Endothelial cell of umbilical vein (primary cell): ENCODE results near the gene MAEL. TPM values are rescaled to one million over a fixed set of nuclear protein-coding genes. Genes with fewer than 3 reads are reported as not detected.

ENCODE experiments used
- BruUV-seq: library from RNA; stranded (reverse); fragments of 400-500 nt; replicated peaks from 2 replicates; lab custom pipeline; 2021; lab: Mats Ljungman, UMichigan
- CTCF ChIA-PET: fragments of 300-600, 350-600 bp; sonication (Branson Sonifier 250); formaldehyde crosslinking; loops from one replicate; lab custom pipeline; 2021; ENCODE audit warnings: antibody characterized with exemption, inconsistent platforms; lab: Charles Lee
- POLR2A ChIA-PET: fragments of 300-600, 350-600 bp; sonication (Branson Sonifier 250); formaldehyde crosslinking; loops from one replicate; lab custom pipeline; 2021; ENCODE audit warnings: antibody characterized with exemption, inconsistent platforms; lab: Charles Lee
- DNase-seq: peaks from one replicate; pipeline ENCODE4 v3.0.0-alpha.2; 2011; ENCODE audit warnings: low read depth, low spot score
- FAIRE-seq: peaks from 2 replicates; lab custom pipeline; 2011; peaks lifted over from hg19 to GRCh38; lab: Jason Lieb, UNC
- H2AFZ ChIP-seq: 2 replicates; pipeline ENCODE4 v1.6.0; 2012; ENCODE audit warnings: low read depth, low read length, control low read depth, inconsistent platforms
- H3K27ac ChIP-seq: 2 replicates; pipeline ENCODE4 v1.5.1; 2011; ENCODE audit warnings: low read depth, mild to moderate bottlenecking, control low read depth, low read length, moderate library complexity; ENCODE audit not compliant: insufficient read depth
- H3K27me3 ChIP-seq, 2 experiments: 2 replicates each; pipeline versions ENCODE4 v1.6.0 to v1.6.1; 2011; ENCODE audit warnings: low read length in 2 of 2, mixed read lengths in 1 of 2; ENCODE audit not compliant: control insufficient read depth in 2 of 2, insufficient read depth in 2 of 2
- H3K36me3 ChIP-seq, 2 experiments: 2 replicates in 1 of 2; 3 replicates in 1 of 2; pipeline ENCODE4 v1.5.1; 2011; ENCODE audit warnings: low read length in 2 of 2, mild to moderate bottlenecking in 1 of 2, moderate library complexity in 1 of 2; ENCODE audit not compliant: control insufficient read depth in 2 of 2, insufficient read depth in 2 of 2; ENCODE audit errors: extremely low read depth in 1 of 2
- H3K4me1 ChIP-seq: 3 replicates; pipeline ENCODE4 v1.5.1; 2011; ENCODE audit warnings: mild to moderate bottlenecking, low read length; ENCODE audit not compliant: control insufficient read depth, insufficient read depth; ENCODE audit errors: extremely low read depth
- H3K4me2 ChIP-seq: 2 replicates; pipeline ENCODE4 v1.6.1; 2011; ENCODE audit warnings: low read length, control low read depth, mixed read lengths; ENCODE audit not compliant: insufficient read depth
- H3K4me3 ChIP-seq, 3 experiments: fragments of 200-600 bp in 1 of 3; sonication (generic), shearing (Covaris generic) in 1 of 3; replicated peaks in 1 of 3; 2 replicates each; pipeline ENCODE4 v1.5.1; 2011 to 2016; ENCODE audit warnings: control low read depth in 3 of 3, low read length in 3 of 3, mild to moderate bottlenecking in 2 of 3, inconsistent platforms in 1 of 3, low read depth in 1 of 3, moderate library complexity in 1 of 3; ENCODE audit not compliant: insufficient read depth in 1 of 3
- H3K79me2 ChIP-seq: 2 replicates; pipeline ENCODE4 v1.6.0; 2012; ENCODE audit warnings: low read length, inconsistent platforms; ENCODE audit not compliant: control insufficient read depth, insufficient read depth
- H3K9ac ChIP-seq: replicated peaks from 2 replicates; pipeline ENCODE3; 2011; ENCODE audit warnings: low read length, control low read depth; ENCODE audit not compliant: insufficient read depth; ENCODE audit errors: extremely low read depth
- H3K9me1 ChIP-seq: replicated peaks from 3 replicates; pipeline ENCODE4 v1.6.0; 2011; ENCODE audit warnings: mild to moderate bottlenecking, low read length; ENCODE audit not compliant: control insufficient read depth, insufficient read depth; ENCODE audit errors: extremely low read depth
- H3K9me3 ChIP-seq: replicated peaks from 2 replicates; pipeline ENCODE4 v1.5.1; 2012; ENCODE audit warnings: low read length, inconsistent platforms; ENCODE audit not compliant: control insufficient read depth, insufficient read depth
- H4K20me1 ChIP-seq: replicated peaks from 2 replicates; pipeline ENCODE3; 2011; ENCODE audit warnings: mild to moderate bottlenecking, low read length; ENCODE audit not compliant: control insufficient read depth, insufficient read depth; ENCODE audit errors: extremely low read depth
- EZH2 ChIP-seq: IDR thresholded peaks from 2 replicates; pipeline ENCODE4 v1.6.1; 2012; ENCODE audit warnings: borderline replicate concordance, low read depth, mild to moderate bottlenecking, moderate library complexity, low read length, inconsistent platforms; ENCODE audit not compliant: severe bottlenecking
- FOS ChIP-seq: IDR thresholded peaks from 2 replicates; pipeline ENCODE4 v1.6.1; 2011; ENCODE audit warnings: mild to moderate bottlenecking, low read length, moderate library complexity, borderline replicate concordance; ENCODE audit not compliant: insufficient read depth
- GATA2 ChIP-seq: IDR thresholded peaks from 2 replicates; pipeline ENCODE4 v1.7.0; 2011; ENCODE audit warnings: low read depth, mild to moderate bottlenecking, moderate library complexity, mixed read lengths, low read length; ENCODE audit not compliant: insufficient read length, insufficient read depth
- JUN ChIP-seq: IDR thresholded peaks from 2 replicates; pipeline ENCODE4 v1.6.1; 2011; ENCODE audit warnings: borderline replicate concordance, low read depth; ENCODE audit not compliant: insufficient read length, insufficient read depth
- MYC ChIP-seq: IDR thresholded peaks from one replicate; pipeline ENCODE4 v1.6.1; 2011; ENCODE audit warnings: mild to moderate bottlenecking, low read depth, low read length
- POLR2A ChIP-seq: IDR thresholded peaks from 2 replicates; pipeline ENCODE4 v1.6.1; 2012; ENCODE audit warnings: low read depth, mild to moderate bottlenecking, control low read depth, low read length
- POLR2AphosphoS5 ChIP-seq: IDR thresholded peaks from 2 replicates; pipeline ENCODE4 v1.6.1; 2012; ENCODE audit warnings: low read depth, mild to moderate bottlenecking, control low read depth, low read length, moderate library complexity; ENCODE audit not compliant: insufficient read depth
- dilution Hi-C: fragments of 300-500 bp; cut with MboI; formaldehyde crosslinking; loops from one replicate; pipeline ENCODE4 v1.15.0; 2019; ENCODE audit warnings: low sequenced_read_pairs; ENCODE audit not compliant: extremely low pct_ligation_motif_present
- intact Hi-C: fragments of 100-400 bp; cut with micrococcal nuclease; formaldehyde crosslinking; loops from one replicate; pipeline ENCODE4 v1.10.0; 2022
- polyA plus RNA-seq, 4 experiments: library from polyadenylated mRNA; depleted of rRNA in 3 of 4; stranded (reverse) in 3 of 4; unstranded in 1 of 4; fragments of >200 nt; gene quantifications; 2 replicates each; pipeline versions ENCODE4 v1.2.1 to v1.2.3, GENCODE V29; 2011 to 2012; ENCODE audit warnings: missing spikeins in 1 of 4
- total RNA-seq: library from RNA; stranded (reverse); gene quantifications from 2 replicates; pipeline ENCODE4 v1.2.3, GENCODE V29; 2021
- TF ChIP-seq, protein P1 (sequence below): IDR thresholded peaks from 2 replicates; pipeline ENCODE4 v1.6.1; 2011; ENCODE audit not compliant: insufficient read depth, insufficient read length
- TF ChIP-seq, protein P2 (sequence below), 2 donors: IDR thresholded peaks; 1 replicate in 1 of 2; 2 replicates in 1 of 2; pipeline ENCODE4 v1.5.1; 2011; ENCODE audit warnings: low read length in 2 of 2, mild to moderate bottlenecking in 2 of 2, moderate library complexity in 2 of 2, control low read depth in 1 of 2, inconsistent platforms in 1 of 2, low read depth in 1 of 2; ENCODE audit not compliant: insufficient read depth in 1 of 2; ENCODE audit errors: extremely low read depth in 1 of 2

Gene MAEL
- total and polyA plus RNA-seq, 2 donors (not counting 3 experiments of a cell fraction or from before 2014, with no cell fraction given) = 0.04 TPM; not detected in 1

DNA sequence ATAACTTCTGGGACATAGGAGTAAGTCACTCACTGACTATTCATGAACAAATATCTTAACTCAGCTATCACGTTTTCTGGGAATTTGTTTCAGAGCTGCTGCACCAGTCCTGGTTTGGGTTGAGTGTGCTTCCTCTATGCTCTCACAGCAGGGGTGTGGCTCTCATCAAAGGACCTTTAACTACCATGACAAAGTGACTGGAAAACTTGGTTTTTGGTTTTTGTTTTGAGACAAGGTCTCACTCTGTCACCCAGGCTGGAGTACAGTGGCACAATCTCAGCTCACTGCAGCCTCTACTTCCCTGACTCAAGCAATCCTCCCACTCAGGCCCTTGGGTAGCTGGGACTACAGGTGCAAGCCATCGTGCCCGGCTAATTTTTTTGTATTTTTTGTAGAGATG, 17.8 kb upstream of the MAEL start:
- ChIA-PET CTCF (no interaction called here), POLR2A (no interaction called here)
- Histone ChIP-seq H3K79me2 (no peaks in the 10 kb centered on the region), H3K36me3 (no peaks in the 10 kb centered on the region), H3K9ac (no peak overlapping the region), H3K9me3 (no peaks in the 10 kb centered on the region), H4K20me1 (no peaks in the 10 kb centered on the region), H2AFZ (no peak overlapping the region), H3K27ac (no peak overlapping the region), H3K27me3 (peaks cover 22 to 23% of the 10 kb centered on the region in 2 experiments), H3K4me2 (no peak overlapping the region), H3K4me1 (peaks cover 5% of the 10 kb centered on the region), H3K9me1 (no peaks in the 10 kb centered on the region), H3K4me3 (no peak overlapping the region)
- intact Hi-C loops (no loop called here), dilution Hi-C loops (no loop called here)
- no peak for TF ChIP-seq POLR2AphosphoS5
- no TSS peak for BruUV-seq
- DNase-seq (no peak), FAIRE-seq (no peak)

- TF ChIP-seq JUN (no peak), EZH2 (no peak), MYC (no peak), GATA2 (no peak), FOS (no peak), POLR2AphosphoS5 (no peak), POLR2A (no peak)
- TF ChIP-seq, protein P1, sequence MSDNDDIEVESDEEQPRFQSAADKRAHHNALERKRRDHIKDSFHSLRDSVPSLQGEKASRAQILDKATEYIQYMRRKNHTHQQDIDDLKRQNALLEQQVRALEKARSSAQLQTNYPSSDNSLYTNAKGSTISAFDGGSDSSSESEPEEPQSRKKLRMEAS = no peak
- TF ChIP-seq, protein P2, sequence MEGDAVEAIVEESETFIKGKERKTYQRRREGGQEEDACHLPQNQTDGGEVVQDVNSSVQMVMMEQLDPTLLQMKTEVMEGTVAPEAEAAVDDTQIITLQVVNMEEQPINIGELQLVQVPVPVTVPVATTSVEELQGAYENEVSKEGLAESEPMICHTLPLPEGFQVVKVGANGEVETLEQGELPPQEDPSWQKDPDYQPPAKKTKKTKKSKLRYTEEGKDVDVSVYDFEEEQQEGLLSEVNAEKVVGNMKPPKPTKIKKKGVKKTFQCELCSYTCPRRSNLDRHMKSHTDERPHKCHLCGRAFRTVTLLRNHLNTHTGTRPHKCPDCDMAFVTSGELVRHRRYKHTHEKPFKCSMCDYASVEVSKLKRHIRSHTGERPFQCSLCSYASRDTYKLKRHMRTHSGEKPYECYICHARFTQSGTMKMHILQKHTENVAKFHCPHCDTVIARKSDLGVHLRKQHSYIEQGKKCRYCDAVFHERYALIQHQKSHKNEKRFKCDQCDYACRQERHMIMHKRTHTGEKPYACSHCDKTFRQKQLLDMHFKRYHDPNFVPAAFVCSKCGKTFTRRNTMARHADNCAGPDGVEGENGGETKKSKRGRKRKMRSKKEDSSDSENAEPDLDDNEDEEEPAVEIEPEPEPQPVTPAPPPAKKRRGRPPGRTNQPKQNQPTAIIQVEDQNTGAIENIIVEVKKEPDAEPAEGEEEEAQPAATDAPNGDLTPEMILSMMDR (IDR thresholded peaks at IDR 0.05; ENCODE audit: extremely low read depth in 1 of 2, insufficient read depth in 1 of 2, low read depth in 1 of 2, low read length in 2 of 2) = no peak
- dilution Hi-C loops = no loop called here
Observed at GRCh38 chr1:166972193-166972592, 16.9 kb upstream of the MAEL start.

More at GRCh38 chr1:166972193-166972592, 16.9 kb upstream of the MAEL start:
- Histone ChIP-seq H3K4me1 (peaks cover 5% of the 10 kb centered on the region), H3K79me2 (no peaks in the 10 kb centered on the region), H2AFZ (no peak overlapping the region), H3K27me3 (peaks cover 26 to 32% of the 10 kb centered on the region in 2 experiments), H3K27ac (no peak overlapping the region), H3K9ac (no peak overlapping the region), H3K9me1 (no peaks in the 10 kb centered on the region), H3K4me3 (no peak overlapping the region), H3K4me2 (no peak overlapping the region), H4K20me1 (no peaks in the 10 kb centered on the region), H3K36me3 (no peaks in the 10 kb centered on the region), H3K9me3 (no peaks in the 10 kb centered on the region)
- POLR2A ChIA-PET = no interaction called here
- CTCF ChIA-PET = interaction anchor here (0.7 to 2.1 kb wide), 2 partner anchors 12 to 38 kb away, joined by 3 to 4 read pairs; no protein-coding TSS in a partner anchor
- intact Hi-C loops = no loop called here
- DNase-seq (no peak), FAIRE-seq (no peak)
- no TSS peak for BruUV-seq
